GM23338 (cell line): ENCODE measurements around the gene PAPPA2. TPM values are rescaled to one million over a fixed set of nuclear protein-coding genes. Genes with fewer than 3 reads are reported as not detected.

Experiments
- ATAC-seq: fragments of 200-7000 bp; cut with Tn5 transposase; 3 replicates; pipeline ENCODE4 v1.9.1; 2020
- DNase-seq: peaks from one replicate; pipeline ENCODE4 v3.0.0-alpha.2; 2015; ENCODE audit warnings: low spot score
- H2AFZ ChIP-seq: fragments of 200-600 bp; sonication (generic); 2 replicates; pipeline ENCODE4 v1.8.0; 2016; ENCODE audit warnings: antibody characterized with exemption, mild to moderate bottlenecking, moderate library complexity
- H3F3A ChIP-seq: fragments of 200-600 bp; sonication (generic); replicated peaks from 2 replicates; pipeline ENCODE4 v1.8.0; 2017; ENCODE audit warnings: antibody characterized with exemption, mixed run types, low read depth
- H3K27ac ChIP-seq: fragments of 200-600 bp; sonication (generic); 2 replicates; pipeline ENCODE4 v1.6.1; 2016; ENCODE audit warnings: low read depth
- H3K27me3 ChIP-seq: fragments of 200-600 bp; sonication (generic); 2 replicates; pipeline ENCODE4 v1.8.0; 2016; ENCODE audit warnings: mild to moderate bottlenecking, mixed run types, moderate library complexity; ENCODE audit not compliant: insufficient read depth
- H3K36me3 ChIP-seq: fragments of 200-600 bp; sonication (generic); 2 replicates; pipeline ENCODE4 v1.8.0; 2016; ENCODE audit warnings: mild to moderate bottlenecking; ENCODE audit not compliant: insufficient read depth
- H3K4me1 ChIP-seq: fragments of 200-600 bp; sonication (generic); 2 replicates; pipeline ENCODE4 v1.8.0; 2016; ENCODE audit warnings: mild to moderate bottlenecking, moderate library complexity; ENCODE audit not compliant: insufficient read depth
- H3K4me2 ChIP-seq: fragments of 200-600 bp; sonication (generic); 2 replicates; pipeline ENCODE4 v1.7.1; 2017; ENCODE audit warnings: mixed run types
- H3K4me3 ChIP-seq: fragments of 200-600 bp; sonication (generic); 2 replicates; pipeline ENCODE4 v1.6.1; 2016; ENCODE audit warnings: mixed run types
- H3K79me2 ChIP-seq: fragments of 200-600 bp; sonication (generic); replicated peaks from 2 replicates; pipeline ENCODE4 v1.8.0; 2017; ENCODE audit warnings: mild to moderate bottlenecking; ENCODE audit not compliant: insufficient read depth
- H3K9me2 ChIP-seq: fragments of 200-600 bp; sonication (generic); 2 replicates; pipeline ENCODE4 v1.8.0; 2017; ENCODE audit not compliant: insufficient read depth
- H4K20me1 ChIP-seq: fragments of 200-600 bp; sonication (generic); replicated peaks from 2 replicates; pipeline ENCODE4 v1.8.0; 2017; ENCODE audit warnings: mild to moderate bottlenecking; ENCODE audit not compliant: insufficient read depth
- H3K27ac Mint-ChIP-seq: 2 replicates; pipeline ENCODE4 v1.8.0; 2020; ENCODE audit warnings: inconsistent platforms, mild to moderate bottlenecking, moderate library complexity, mixed read lengths
- H3K27me3 Mint-ChIP-seq: 3 replicates; pipeline ENCODE4 v1.8.0; 2022; ENCODE audit warnings: low read depth, mild to moderate bottlenecking, moderate library complexity, mixed read lengths, inconsistent platforms; ENCODE audit not compliant: insufficient read depth, poor library complexity
- H3K36me3 Mint-ChIP-seq: 3 replicates; pipeline ENCODE4 v1.8.0; 2021; ENCODE audit warnings: low read depth, mild to moderate bottlenecking, inconsistent platforms, moderate library complexity, mixed read lengths
- H3K4me1 Mint-ChIP-seq: 3 replicates; pipeline ENCODE4 v1.8.0; 2020; ENCODE audit warnings: mild to moderate bottlenecking, inconsistent platforms, mixed read lengths
- H3K4me3 Mint-ChIP-seq: 3 replicates; pipeline ENCODE4 v1.8.0; 2021; ENCODE audit warnings: moderate library complexity, mild to moderate bottlenecking, inconsistent platforms, mixed read lengths
- H3K9me3 Mint-ChIP-seq: 3 replicates; pipeline ENCODE4 v1.8.0; 2020; ENCODE audit warnings: moderate library complexity, mild to moderate bottlenecking, inconsistent platforms, mixed read lengths
- CREB1 ChIP-seq: fragments of 250-450 bp; sonication (Bioruptor Pico); IDR thresholded peaks from 2 replicates; pipeline ENCODE4 v1.5.0; 2020; ENCODE audit warnings: low read depth, mild to moderate bottlenecking, moderate library complexity
- CTCF ChIP-seq, 2 experiments: fragments of 200-600 bp in 1 of 2; sonication (generic) in 1 of 2; conservative IDR thresholded peaks; 2 replicates each; pipeline versions ENCODE4 v1.5.1 to v1.6.1; 2016 to 2017; ENCODE audit warnings: antibody characterized with exemption in 2 of 2, low read depth in 2 of 2, mild to moderate bottlenecking in 2 of 2, moderate library complexity in 1 of 2
- EZH2 ChIP-seq: fragments of 200-600 bp; sonication (generic); IDR thresholded peaks from one replicate; pipeline ENCODE4 v1.8.0; 2017; ENCODE audit warnings: antibody characterized with exemption, mild to moderate bottlenecking, low read depth; ENCODE audit not compliant: unreplicated experiment
- EZH2phosphoT487 ChIP-seq: fragments of 200-600 bp; sonication (generic); IDR thresholded peaks from one replicate; pipeline ENCODE4 v1.8.1; 2018; ENCODE audit warnings: antibody characterized with exemption; ENCODE audit not compliant: unreplicated experiment
- JUNB ChIP-seq: IDR thresholded peaks from one replicate; pipeline ENCODE4 v1.6.1; 2016; ENCODE audit warnings: antibody characterized with exemption; ENCODE audit not compliant: unreplicated experiment
- NANOG ChIP-seq: IDR thresholded peaks from 2 replicates; pipeline ENCODE4 v1.6.1; 2016; ENCODE audit warnings: antibody characterized with exemption, borderline replicate concordance
- POLR2AphosphoS5 ChIP-seq: IDR thresholded peaks from 2 replicates; pipeline ENCODE4 v1.6.1; 2016; ENCODE audit warnings: antibody characterized with exemption, low read depth
- STAT1 ChIP-seq: IDR thresholded peaks from one replicate; pipeline ENCODE4 v1.6.1; 2016; ENCODE audit warnings: antibody characterized with exemption; ENCODE audit not compliant: unreplicated experiment
- ZNF114 ChIP-seq: fragments of 250-450 bp; sonication (Bioruptor Pico); IDR thresholded peaks from 2 replicates; pipeline ENCODE4 v1.5.0; 2020; ENCODE audit warnings: mild to moderate bottlenecking, moderate library complexity
- ZNF331 ChIP-seq: fragments of 250-450 bp; sonication (Bioruptor Pico); IDR thresholded peaks from 2 replicates; pipeline ENCODE4 v1.5.0; 2020; ENCODE audit warnings: low read depth, mild to moderate bottlenecking, moderate library complexity
- ZNF462 ChIP-seq: fragments of 250-450 bp; sonication (Bioruptor Pico); IDR thresholded peaks from 2 replicates; pipeline ENCODE4 v1.5.0; 2020; ENCODE audit warnings: mild to moderate bottlenecking, moderate library complexity
- polyA plus RNA-seq: library from polyadenylated mRNA; unstranded; fragments of >200 nt; fragmentation: Nextera tagmentation; extraction: Ambion mirVana; gene quantifications from 2 replicates; pipeline ENCODE4 v1.2.1, GENCODE V29; 2016
- total RNA-seq: library from RNA; depleted of rRNA; stranded (reverse); fragments of >200 nt; shearing (Covaris generic); gene quantifications from 2 replicates; pipeline ENCODE4 v1.2.3, GENCODE V29; 2014
- TF ChIP-seq, protein P1 (sequence below): IDR thresholded peaks from 2 replicates; pipeline ENCODE4 v1.6.1; 2016; ENCODE audit warnings: antibody characterized with exemption
- TF ChIP-seq, protein P2 (sequence below): IDR thresholded peaks from one replicate; pipeline ENCODE4 v1.6.1; 2018; ENCODE audit warnings: antibody characterized with exemption; ENCODE audit not compliant: unreplicated experiment

Gene PAPPA2
- total and polyA plus RNA-seq, 2 experiments from 2014 or later: 1.4 to 1.7 TPM

- peaks cover 13% of the 10 kb centered on the region for H3K4me1 Mint-ChIP-seq
- Histone ChIP-seq H3K27ac (no peak overlapping the region), H3K36me3 (no peaks in the 10 kb centered on the region), H3K4me1 (peaks cover 13% of the 10 kb centered on the region), H3K79me2 (no peaks in the 10 kb centered on the region), H4K20me1 (no peaks in the 10 kb centered on the region), H3F3A (no peaks in the 10 kb centered on the region), H2AFZ (peak overlapping the region; percentile 7; the same call in 1 of the 2 replicates), H3K27me3 (no peaks in the 10 kb centered on the region), H3K9me2 (peaks cover 3% of the 10 kb centered on the region; the same call in 1 of the 2 replicates), H3K4me3 (no peak overlapping the region), H3K4me2 (no peak overlapping the region)
- H3K27me3 Mint-ChIP-seq: peaks cover 1% of the 10 kb centered on the region
- H3K27ac Mint-ChIP-seq: no peak overlapping the region
- TF ChIP-seq ZNF462 (CRISPR knock-in tag): no peak
- no peak for TF ChIP-seq ZNF114 (CRISPR knock-in tag)
- TF ChIP-seq POLR2AphosphoS5: no peak
- no peak for TF ChIP-seq ZNF331 (CRISPR knock-in tag)
- TF ChIP-seq STAT1: no peak
- TF ChIP-seq EZH2phosphoT487: no peak
- no peak for TF ChIP-seq CREB1 (CRISPR knock-in tag)
- TF ChIP-seq, protein P1, sequence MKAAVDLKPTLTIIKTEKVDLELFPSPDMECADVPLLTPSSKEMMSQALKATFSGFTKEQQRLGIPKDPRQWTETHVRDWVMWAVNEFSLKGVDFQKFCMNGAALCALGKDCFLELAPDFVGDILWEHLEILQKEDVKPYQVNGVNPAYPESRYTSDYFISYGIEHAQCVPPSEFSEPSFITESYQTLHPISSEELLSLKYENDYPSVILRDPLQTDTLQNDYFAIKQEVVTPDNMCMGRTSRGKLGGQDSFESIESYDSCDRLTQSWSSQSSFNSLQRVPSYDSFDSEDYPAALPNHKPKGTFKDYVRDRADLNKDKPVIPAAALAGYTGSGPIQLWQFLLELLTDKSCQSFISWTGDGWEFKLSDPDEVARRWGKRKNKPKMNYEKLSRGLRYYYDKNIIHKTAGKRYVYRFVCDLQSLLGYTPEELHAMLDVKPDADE: no peak
- no peak for TF ChIP-seq NANOG
- TF ChIP-seq EZH2: no peak
- TF ChIP-seq JUNB: no peak
- TF ChIP-seq, protein P2, sequence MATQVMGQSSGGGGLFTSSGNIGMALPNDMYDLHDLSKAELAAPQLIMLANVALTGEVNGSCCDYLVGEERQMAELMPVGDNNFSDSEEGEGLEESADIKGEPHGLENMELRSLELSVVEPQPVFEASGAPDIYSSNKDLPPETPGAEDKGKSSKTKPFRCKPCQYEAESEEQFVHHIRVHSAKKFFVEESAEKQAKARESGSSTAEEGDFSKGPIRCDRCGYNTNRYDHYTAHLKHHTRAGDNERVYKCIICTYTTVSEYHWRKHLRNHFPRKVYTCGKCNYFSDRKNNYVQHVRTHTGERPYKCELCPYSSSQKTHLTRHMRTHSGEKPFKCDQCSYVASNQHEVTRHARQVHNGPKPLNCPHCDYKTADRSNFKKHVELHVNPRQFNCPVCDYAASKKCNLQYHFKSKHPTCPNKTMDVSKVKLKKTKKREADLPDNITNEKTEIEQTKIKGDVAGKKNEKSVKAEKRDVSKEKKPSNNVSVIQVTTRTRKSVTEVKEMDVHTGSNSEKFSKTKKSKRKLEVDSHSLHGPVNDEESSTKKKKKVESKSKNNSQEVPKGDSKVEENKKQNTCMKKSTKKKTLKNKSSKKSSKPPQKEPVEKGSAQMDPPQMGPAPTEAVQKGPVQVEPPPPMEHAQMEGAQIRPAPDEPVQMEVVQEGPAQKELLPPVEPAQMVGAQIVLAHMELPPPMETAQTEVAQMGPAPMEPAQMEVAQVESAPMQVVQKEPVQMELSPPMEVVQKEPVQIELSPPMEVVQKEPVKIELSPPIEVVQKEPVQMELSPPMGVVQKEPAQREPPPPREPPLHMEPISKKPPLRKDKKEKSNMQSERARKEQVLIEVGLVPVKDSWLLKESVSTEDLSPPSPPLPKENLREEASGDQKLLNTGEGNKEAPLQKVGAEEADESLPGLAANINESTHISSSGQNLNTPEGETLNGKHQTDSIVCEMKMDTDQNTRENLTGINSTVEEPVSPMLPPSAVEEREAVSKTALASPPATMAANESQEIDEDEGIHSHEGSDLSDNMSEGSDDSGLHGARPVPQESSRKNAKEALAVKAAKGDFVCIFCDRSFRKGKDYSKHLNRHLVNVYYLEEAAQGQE: no peak
- no peak for TF ChIP-seq CTCF (conservative IDR thresholded peaks at IDR 0.05; ENCODE audit: low read depth in 2 of 2)
- ATAC-seq (no peak), DNase-seq (no peak)
- H3K36me3 Mint-ChIP-seq: no peaks in the 10 kb centered on the region
- H3K4me3 Mint-ChIP-seq: no peak overlapping the region
- no peaks in the 10 kb centered on the region for H3K9me3 Mint-ChIP-seq
These were observed 333.6 kb downstream of the PAPPA2 start for GRCh38 chr1:176796583-176796982.
